Prostate gland (tissue), 2 donors: ENCODE results near the gene SPRY2.

Experiments
- POLR2A ChIP-seq: fragments of 450-650 bp; IDR thresholded peaks from one replicate; pipeline ENCODE4 v1.6.1; 2016; ENCODE audit warnings: antibody characterized with exemption, mild to moderate bottlenecking
- POLR2AphosphoS5 ChIP-seq: sonication (generic); formaldehyde crosslinking; IDR thresholded peaks from one replicate; pipeline ENCODE4 v1.6.1; 2017; ENCODE audit warnings: antibody characterized with exemption
- TF ChIP-seq, protein P1 (sequence below), 4 experiments: fragments of 200-600 bp in 2 of 4; fragments of 450-650 bp in 2 of 4; sonication (generic) in 2 of 4; IDR thresholded peaks; 1 replicate in 3 of 4; 2 replicates in 1 of 4; pipeline ENCODE4 v1.5.1; 2016 to 2019; ENCODE audit warnings: antibody characterized with exemption in 4 of 4, mild to moderate bottlenecking in 2 of 4, moderate library complexity in 2 of 4

DNA sequence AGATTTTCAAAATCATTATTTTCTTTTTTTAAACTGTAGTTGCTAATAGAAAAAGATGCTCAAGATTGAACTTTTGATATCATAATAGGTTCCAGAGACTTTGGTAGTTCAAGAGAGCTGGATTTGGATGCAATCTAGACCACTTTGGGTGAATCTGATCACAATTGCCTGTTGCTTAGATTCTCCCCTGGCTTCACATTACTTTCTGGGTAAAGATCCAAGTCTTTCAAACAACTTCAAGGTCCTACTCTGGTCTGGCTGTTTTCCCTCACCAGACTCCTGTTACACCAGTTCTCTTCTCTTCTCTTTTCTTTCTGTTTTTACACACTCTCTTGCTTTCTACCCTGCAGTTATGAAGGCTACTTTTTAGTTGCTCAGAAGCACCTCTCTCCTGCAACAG is 7.4 kb upstream of the SPRY2 start:
- TF ChIP-seq, protein P1, sequence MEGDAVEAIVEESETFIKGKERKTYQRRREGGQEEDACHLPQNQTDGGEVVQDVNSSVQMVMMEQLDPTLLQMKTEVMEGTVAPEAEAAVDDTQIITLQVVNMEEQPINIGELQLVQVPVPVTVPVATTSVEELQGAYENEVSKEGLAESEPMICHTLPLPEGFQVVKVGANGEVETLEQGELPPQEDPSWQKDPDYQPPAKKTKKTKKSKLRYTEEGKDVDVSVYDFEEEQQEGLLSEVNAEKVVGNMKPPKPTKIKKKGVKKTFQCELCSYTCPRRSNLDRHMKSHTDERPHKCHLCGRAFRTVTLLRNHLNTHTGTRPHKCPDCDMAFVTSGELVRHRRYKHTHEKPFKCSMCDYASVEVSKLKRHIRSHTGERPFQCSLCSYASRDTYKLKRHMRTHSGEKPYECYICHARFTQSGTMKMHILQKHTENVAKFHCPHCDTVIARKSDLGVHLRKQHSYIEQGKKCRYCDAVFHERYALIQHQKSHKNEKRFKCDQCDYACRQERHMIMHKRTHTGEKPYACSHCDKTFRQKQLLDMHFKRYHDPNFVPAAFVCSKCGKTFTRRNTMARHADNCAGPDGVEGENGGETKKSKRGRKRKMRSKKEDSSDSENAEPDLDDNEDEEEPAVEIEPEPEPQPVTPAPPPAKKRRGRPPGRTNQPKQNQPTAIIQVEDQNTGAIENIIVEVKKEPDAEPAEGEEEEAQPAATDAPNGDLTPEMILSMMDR (IDR thresholded peaks at IDR 0.05), result no peak
- no peak for TF ChIP-seq POLR2A
- TF ChIP-seq POLR2AphosphoS5, result no peak
